GM12878 (cell line): Measurements from ENCODE around the gene PHC1. TPM values are rescaled to one million over a fixed set of nuclear protein-coding genes. Genes with fewer than 3 reads are reported as not detected.

Experiments
- ATAC-seq: fragments of 200-7000 bp; cut with Tn5 transposase; 3 replicates; pipeline ENCODE4 v1.9.1; 2020; ENCODE audit warnings: mild to moderate bottlenecking, moderate library complexity
- BruUV-seq: library from RNA; stranded (reverse); fragments of 400-500 nt; replicated peaks from 2 replicates; lab custom pipeline; 2021; lab: Mats Ljungman, UMichigan
- CTCF ChIA-PET: fragments of 300-600 bp; sonication (Branson Sonifier 250); formaldehyde crosslinking; extraction: SDS; loops from one replicate; lab custom pipeline; 2021; ENCODE audit warnings: inconsistent platforms; lab: Yijun Ruan, JAX
- POLR2A ChIA-PET: fragments of 350-600 bp; formaldehyde crosslinking; extraction: SDS; loops from one replicate; lab custom pipeline; 2021; ENCODE audit warnings: inconsistent platforms; lab: Charles Lee
- RAD21 ChIA-PET: fragments of 300-600 bp; sonication (Branson Sonifier 250); formaldehyde crosslinking; loops from one replicate; lab custom pipeline; 2023; ENCODE audit warnings: antibody characterized with exemption; ENCODE audit not compliant: unreplicated experiment; lab: Charles Lee
- SMC1A ChIA-PET: fragments of 300-600 bp; sonication (Branson Sonifier 250); formaldehyde crosslinking; loops from one replicate; lab custom pipeline; 2023; ENCODE audit not compliant: unreplicated experiment, uncharacterized antibody; lab: Charles Lee
- DNase-seq: peaks from one replicate; pipeline ENCODE4 v3.0.0-alpha.2; 2011; ENCODE audit warnings: low read depth, low spot score
- FAIRE-seq: peaks from 3 replicates; lab custom pipeline; 2011; peaks lifted over from hg19 to GRCh38; lab: Jason Lieb, UNC
- H2AFZ ChIP-seq: 2 replicates; pipeline ENCODE4 v1.6.0; 2011; ENCODE audit warnings: low read depth, low read length, control low read depth; ENCODE audit not compliant: control insufficient read depth
- H3K27ac ChIP-seq: 2 replicates; pipeline ENCODE4 v1.5.1; 2011; ENCODE audit warnings: control low read depth; ENCODE audit not compliant: control insufficient read depth, insufficient read depth
- H3K27me3 ChIP-seq, 2 experiments: replicated peaks in 1 of 2; 2 replicates each; pipeline versions ENCODE4 v1.6.0 to v1.6.1; 2011; ENCODE audit warnings: low read length in 1 of 2; ENCODE audit not compliant: control insufficient read depth in 2 of 2, insufficient read depth in 2 of 2
- H3K36me3 ChIP-seq, 2 experiments: 2 replicates each; pipeline ENCODE4 v1.5.1; 2011; ENCODE audit warnings: low read length in 1 of 2; ENCODE audit not compliant: control insufficient read depth in 2 of 2, insufficient read depth in 2 of 2
- H3K4me1 ChIP-seq: 2 replicates; pipeline ENCODE4 v1.6.1; 2011; ENCODE audit warnings: mild to moderate bottlenecking, low read length, moderate library complexity, mixed read lengths; ENCODE audit not compliant: control insufficient read depth, insufficient read depth
- H3K4me2 ChIP-seq: 2 replicates; pipeline ENCODE4 v1.6.0; 2011; ENCODE audit warnings: control low read depth; ENCODE audit not compliant: control insufficient read depth, insufficient read depth
- H3K4me3 ChIP-seq: fragments of 200-600 bp; sonication (generic); 2 replicates; pipeline ENCODE4 v1.5.1; 2016
- H3K79me2 ChIP-seq: 2 replicates; pipeline ENCODE4 v1.6.0; 2011; ENCODE audit warnings: low read length; ENCODE audit not compliant: control insufficient read depth, insufficient read depth
- H3K9ac ChIP-seq: 2 replicates; pipeline ENCODE4 v1.8.0; 2011; ENCODE audit warnings: low read length, control low read depth, mixed read lengths; ENCODE audit not compliant: control insufficient read depth, insufficient read depth
- H3K9me3 ChIP-seq: replicated peaks from 3 replicates; pipeline ENCODE4 v1.5.1; 2011; ENCODE audit warnings: mild to moderate bottlenecking, low read length; ENCODE audit not compliant: control insufficient read depth, insufficient read depth
- H4K20me1 ChIP-seq: 2 replicates; pipeline ENCODE4 v1.6.0; 2011; ENCODE audit not compliant: control insufficient read depth, insufficient read depth
- BMI1 ChIP-seq: fragments of 450-650 bp; IDR thresholded peaks from 2 replicates; pipeline ENCODE4 v1.6.1; 2016; ENCODE audit warnings: mild to moderate bottlenecking, moderate library complexity, borderline replicate concordance
- HDGF ChIP-seq: fragments of 450-650 bp; IDR thresholded peaks from 2 replicates; pipeline ENCODE4 v1.6.1; 2016; ENCODE audit warnings: antibody characterized with exemption
- MLLT1 ChIP-seq: fragments of 450-650 bp; IDR thresholded peaks from 2 replicates; pipeline ENCODE4 v1.6.1; 2016; ENCODE audit warnings: mild to moderate bottlenecking
- NKRF ChIP-seq: fragments of 450-650 bp; conservative IDR thresholded peaks from 2 replicates; pipeline ENCODE4 v1.6.1; 2017; ENCODE audit warnings: mild to moderate bottlenecking, moderate library complexity
- RB1 ChIP-seq: fragments of 450-650 bp; formaldehyde crosslinking; IDR thresholded peaks from 2 replicates; pipeline ENCODE4 v1.6.1; 2017; ENCODE audit warnings: mild to moderate bottlenecking, borderline replicate concordance
- RELA ChIP-seq: fragments of 450-650 bp; IDR thresholded peaks from 2 replicates; pipeline ENCODE4 v1.8.0; 2014; ENCODE audit warnings: borderline replicate concordance; ENCODE audit not compliant: partially characterized antibody
- SIN3A ChIP-seq: IDR thresholded peaks from 2 replicates; pipeline ENCODE4 v1.6.1; 2012; ENCODE audit warnings: low read depth, low read length, improper control_type of control experiment
- ZNF687 ChIP-seq: fragments of 450-650 bp; IDR thresholded peaks from 2 replicates; pipeline ENCODE4 v1.6.1; 2017; ENCODE audit warnings: mild to moderate bottlenecking, moderate library complexity
- WGBS: methylation state at CpG from one replicate; pipeline ENCODE4 v1.1.6; 2016; ENCODE audit warnings: low lambda C conversion rate; ENCODE audit not compliant: insufficient replicate concordance, insufficient coverage; ENCODE audit errors: missing lambda C conversion rate; 5-methylcytosine and 5-hydroxymethylcytosine counted together
- in situ Hi-C: fragments of 300-500 bp; cut with MboI; formaldehyde crosslinking; loops from 9 replicates; pipeline ENCODE4 v1.14.3; 2018; ENCODE audit warnings: mixed read lengths
- intact Hi-C: fragments of 100-400 bp; cut with micrococcal nuclease; formaldehyde crosslinking; loops from one replicate; pipeline ENCODE4 v1.14.2; 2022; ENCODE audit not compliant: unreplicated experiment
- polyA plus RNA-seq, 11 experiments: library from polyadenylated mRNA; depleted of rRNA in 4 of 11; unstranded in 6 of 11; stranded (reverse) in 5 of 11; fragments of >200 nt; fragmentation: Nextera tagmentation in 4 of 11; fragmentation: Illumina TruSeq in 1 of 11; extraction: Ambion mirVana in 4 of 11; extraction: Trizol in 1 of 11; gene quantifications; 1 replicate in 1 of 11; 2 replicates in 10 of 11; pipeline versions ENCODE4 v1.2.1 to v1.2.3, GENCODE V29; 2011 to 2016; ENCODE audit warnings: inconsistent platforms in 2 of 11, missing spikeins in 2 of 11, low read depth in 1 of 11
- total RNA-seq, 4 experiments: library from RNA; depleted of rRNA in 3 of 4; stranded (reverse); fragments of >200 nt in 3 of 4; fragmentation: Illumina TruSeq in 1 of 4; extraction: Trizol in 1 of 4; gene quantifications; 2 replicates each; pipeline versions ENCODE4 v1.2.1 to v1.2.3, GENCODE V29; 2013 to 2021
- TF ChIP-seq, protein P1 (sequence below): IDR thresholded peaks from 2 replicates; pipeline ENCODE4 v1.6.1; 2011; ENCODE audit warnings: mild to moderate bottlenecking, low read depth, low read length, moderate library complexity; ENCODE audit not compliant: insufficient replicate concordance

PHC1 gene
- total and polyA plus RNA-seq, 10 of the 15 experiments (the other 5 are each of a cell fraction or from before 2014, with no cell fraction given), result 0.50 to 16.3 (median 2.1) TPM

DNA sequence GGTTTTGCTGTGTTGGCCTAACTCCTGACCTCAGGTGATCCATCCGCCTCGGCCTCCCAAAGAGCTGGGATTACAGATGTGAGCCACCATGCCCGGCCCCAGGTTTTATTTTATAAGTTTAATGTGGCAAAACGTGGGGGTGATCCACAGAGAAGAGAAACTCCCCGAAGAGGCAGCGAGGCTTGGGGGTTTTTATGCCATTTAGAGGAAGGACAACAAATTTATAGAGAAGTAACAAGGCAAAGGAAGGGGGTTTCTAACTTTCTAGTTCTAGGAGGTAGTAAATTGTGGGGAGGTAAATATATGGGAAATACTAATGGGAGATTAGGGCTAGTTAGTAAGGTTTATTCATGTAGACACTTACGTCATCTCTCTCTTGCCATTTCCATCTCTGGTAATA is 17.2 kb upstream of the PHC1 start (continued):
- TF ChIP-seq HDGF, result no peak
- TF ChIP-seq NKRF, result no peak

GRCh38 chr12:8899830-8900229 is 14.5 kb upstream of the PHC1 start:
- no peak for TF ChIP-seq RELA
- no peak for TF ChIP-seq ZNF687
- TF ChIP-seq BMI1, result no peak
- no peak for TF ChIP-seq MLLT1
- no peak for TF ChIP-seq SIN3A
- TF ChIP-seq, protein P1, sequence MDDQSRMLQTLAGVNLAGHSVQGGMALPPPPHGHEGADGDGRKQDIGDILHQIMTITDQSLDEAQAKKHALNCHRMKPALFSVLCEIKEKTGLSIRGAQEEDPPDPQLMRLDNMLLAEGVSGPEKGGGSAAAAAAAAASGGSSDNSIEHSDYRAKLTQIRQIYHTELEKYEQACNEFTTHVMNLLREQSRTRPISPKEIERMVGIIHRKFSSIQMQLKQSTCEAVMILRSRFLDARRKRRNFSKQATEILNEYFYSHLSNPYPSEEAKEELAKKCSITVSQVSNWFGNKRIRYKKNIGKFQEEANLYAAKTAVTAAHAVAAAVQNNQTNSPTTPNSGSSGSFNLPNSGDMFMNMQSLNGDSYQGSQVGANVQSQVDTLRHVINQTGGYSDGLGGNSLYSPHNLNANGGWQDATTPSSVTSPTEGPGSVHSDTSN, result no peak
- no peak for TF ChIP-seq RB1
- TF ChIP-seq, all 136 proteins: peak for 0
- H3K27ac ChIP-seq, result no peak overlapping the region
- BruUV-seq, result no TSS peak
- ChIA-PET RAD21 (no interaction called here), SMC1A (no interaction called here), POLR2A (no interaction called here), CTCF (no interaction called here)
- no peak overlapping the region for H3K4me2 ChIP-seq
- ATAC-seq, result no peak
- no peak overlapping the region for H3K9ac ChIP-seq
- no peaks in the 10 kb centered on the region for H3K36me3 ChIP-seq
- in situ Hi-C loops (loop anchor here (10.0 to 25.0 kb wide), 2 partner anchors 215 to 363 kb away; partner anchors contain the start of gene CLEC4E), intact Hi-C loops (no loop called here)
- no peaks in the 10 kb centered on the region for H3K79me2 ChIP-seq
- no peak overlapping the region for H3K4me3 ChIP-seq
- no peaks in the 10 kb centered on the region; a peak in 1 of 4 replicates for H3K27me3 ChIP-seq
- no peaks in the 10 kb centered on the region for H4K20me1 ChIP-seq
- H2AFZ ChIP-seq, result no peak overlapping the region
- DNase-seq, result no peak
- FAIRE-seq, result no peak
- 32% methylated on average over 6 of the region's 6 CpGs for WGBS
- H3K9me3 ChIP-seq, result no peaks in the 10 kb centered on the region; the same call in 2 of the 3 replicates
- H3K4me1 ChIP-seq, result no peaks in the 10 kb centered on the region
